Activated T-helper 1 cell treated with anti-CD3 and anti-CD28 coated beads, Interleukin-2, amount 50 U/mL, for 16 hours (primary cell): ENCODE data around the gene TOR2A.
A peak's percentile ranks its signal among the peaks of the same experiment; 100 is the strongest.
"Not testable (repeated sequence)": the region's sequence is repeated elsewhere in the genome, so short reads cannot be mapped to it uniquely, and the experiment has no call there.

Experiments used
- DNase-seq, 2 donors: peaks; one replicate each; pipeline ENCODE4 v3.0.0-alpha.2; 2020; ENCODE audit warnings: low read depth in 1 of 2, low spot score in 1 of 2

Gene TOR2A

GRCh38 chr9:127734747-127735529 is at the start of gene TOR2A:
TSS of gene TOR2A (minus strand) at chr9:127735294. CDS start at chr9:127735270, 24 bp downstream.
- peak; percentile 97 for DNase-seq

GRCh38 chr9:127783111-127784008 is 48.3 kb upstream of the TOR2A start:
- DNase-seq, result peak; percentile 46 to 54

- no peak for DNase-seq
Measured at GRCh38 chr9:127781806-127782205, 46.7 kb upstream of the TOR2A start.

- DNase-seq, result not testable (repeated sequence)
Measured at GRCh38 chr9:127780909-127781308, 45.8 kb upstream of the TOR2A start.

GRCh38 chr9:127780126-127780885 is 45.2 kb upstream of the TOR2A start:
- DNase-seq, result no peak

- peak in 1 of 2 donors; percentile 46 for DNase-seq
Measured at GRCh38 chr9:127779136-127779981, 44.3 kb upstream of the TOR2A start.

GRCh38 chr9:127778280-127779135 is 43.4 kb upstream of the TOR2A start, which contains the start of gene SH2D3C:
TSS of gene SH2D3C (minus strand) at chr9:127778666. CDS start at chr9:127778627, 39 bp downstream.
- DNase-seq, result no peak

GRCh38 chr9:127777368-127777980 is 42.4 kb upstream of the TOR2A start:
- DNase-seq, result no peak

GRCh38 chr9:127776924-127777289 is 41.8 kb upstream of the TOR2A start:
- DNase-seq, result no peak

- DNase-seq, result peak; percentile 55 to 56
Measured at GRCh38 chr9:127776195-127776923, 41.3 kb upstream of the TOR2A start.

GRCh38 chr9:127773981-127774380 is 38.9 kb upstream of the TOR2A start:
- DNase-seq, result no peak

- no peak for DNase-seq
Measured at GRCh38 chr9:127773272-127773671, 38.2 kb upstream of the TOR2A start.

- no peak for DNase-seq
Measured at GRCh38 chr9:127772603-127773002, 37.5 kb upstream of the TOR2A start.

- no peak for DNase-seq
Measured at GRCh38 chr9:127771570-127772189, 36.6 kb upstream of the TOR2A start.

GRCh38 chr9:127770905-127771569 is 35.9 kb upstream of the TOR2A start:
- DNase-seq, result peak; percentile 88 to 92

- DNase-seq, result no peak
Measured at GRCh38 chr9:127770583-127770904, 35.5 kb upstream of the TOR2A start.

- DNase-seq, result no peak
Measured at GRCh38 chr9:127769929-127770582, 35.0 kb upstream of the TOR2A start.
